ENCODE data around the gene EVC2. TPM values are rescaled to one million over a fixed set of nuclear protein-coding genes. Genes with fewer than 3 reads are reported as not detected.
A peak's percentile ranks its signal among the peaks of the same experiment; 100 is the strongest.

Gene EVC2
- total RNA-seq, 6 experiments from 2014 or later = 0.24 to 0.93 (median 0.53) TPM

DNA sequence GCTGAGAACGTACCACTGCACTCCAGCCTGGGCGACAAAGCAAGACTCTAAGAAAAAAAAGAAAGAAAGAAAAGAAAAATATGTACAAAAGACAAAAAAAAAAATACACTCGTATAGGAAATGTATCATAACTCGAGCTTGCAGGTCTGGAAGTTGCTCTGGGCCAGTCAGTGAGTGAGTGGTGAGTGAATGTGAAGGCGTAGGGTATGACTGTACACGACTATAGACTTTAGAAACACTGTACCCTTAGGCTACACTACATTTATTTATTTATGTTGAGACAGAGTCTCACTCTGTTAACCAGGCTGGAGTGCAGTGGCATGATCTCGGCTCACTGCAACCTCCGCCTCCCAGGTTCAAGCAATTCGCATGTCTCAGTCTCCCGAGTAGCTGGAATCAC, 29.4 kb downstream of the EVC2 start:
- TF ChIP-seq POLR2A (IDR thresholded peaks at IDR 0.05) = no peak
- TF ChIP-seq, protein P1, sequence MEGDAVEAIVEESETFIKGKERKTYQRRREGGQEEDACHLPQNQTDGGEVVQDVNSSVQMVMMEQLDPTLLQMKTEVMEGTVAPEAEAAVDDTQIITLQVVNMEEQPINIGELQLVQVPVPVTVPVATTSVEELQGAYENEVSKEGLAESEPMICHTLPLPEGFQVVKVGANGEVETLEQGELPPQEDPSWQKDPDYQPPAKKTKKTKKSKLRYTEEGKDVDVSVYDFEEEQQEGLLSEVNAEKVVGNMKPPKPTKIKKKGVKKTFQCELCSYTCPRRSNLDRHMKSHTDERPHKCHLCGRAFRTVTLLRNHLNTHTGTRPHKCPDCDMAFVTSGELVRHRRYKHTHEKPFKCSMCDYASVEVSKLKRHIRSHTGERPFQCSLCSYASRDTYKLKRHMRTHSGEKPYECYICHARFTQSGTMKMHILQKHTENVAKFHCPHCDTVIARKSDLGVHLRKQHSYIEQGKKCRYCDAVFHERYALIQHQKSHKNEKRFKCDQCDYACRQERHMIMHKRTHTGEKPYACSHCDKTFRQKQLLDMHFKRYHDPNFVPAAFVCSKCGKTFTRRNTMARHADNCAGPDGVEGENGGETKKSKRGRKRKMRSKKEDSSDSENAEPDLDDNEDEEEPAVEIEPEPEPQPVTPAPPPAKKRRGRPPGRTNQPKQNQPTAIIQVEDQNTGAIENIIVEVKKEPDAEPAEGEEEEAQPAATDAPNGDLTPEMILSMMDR (IDR thresholded peaks at IDR 0.05) = no peak
- Histone ChIP-seq H3K9me3 (no peaks in the 10 kb centered on the region), H3K36me3 (no peaks in the 10 kb centered on the region), H3K4me1 (no peaks in the 10 kb centered on the region), H3K4me3 (no peak overlapping the region), H3K27me3 (no peaks in the 10 kb centered on the region), H3K27ac (no peak overlapping the region)
- DNase-seq (no peak), ATAC-seq (no peak)
- 71% methylated on average over 6 of the region's 10 CpGs for WGBS (ENCODE audit: insufficient coverage, low coverage, low lambda C conversion rate, missing lambda C conversion rate)
- intact Hi-C loops (cut with DNase I) = no loop called here

DNA sequence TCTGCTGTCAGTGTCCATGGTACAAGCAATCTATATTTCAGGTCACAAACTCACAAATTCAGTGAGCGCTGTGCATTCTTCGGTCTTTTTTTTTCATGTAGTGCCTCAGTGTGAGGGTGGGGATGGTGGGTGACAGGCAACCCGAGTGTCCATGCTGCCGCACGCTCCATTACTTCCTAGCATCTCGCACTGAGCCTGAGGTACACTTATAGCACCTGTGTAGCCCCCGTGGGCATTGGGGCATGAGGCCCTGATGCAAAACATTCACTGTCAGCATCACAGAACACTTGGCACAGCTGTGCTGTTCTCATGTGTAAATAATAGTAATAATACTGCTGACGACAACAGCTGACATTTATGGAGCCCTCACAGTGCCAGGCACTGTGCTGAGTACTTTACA, 31.6 kb downstream of the EVC2 start:
- intact Hi-C loops (cut with DNase I) = no loop called here
- ATAC-seq = no peak
- DNase-seq = no peak
- no peaks in the 10 kb centered on the region for H3K4me1 ChIP-seq
- WGBS (ENCODE audit: insufficient coverage, low coverage, low lambda C conversion rate, missing lambda C conversion rate) = 81% methylated on average over 5 of the region's 8 CpGs
- TF ChIP-seq, protein P1 (IDR thresholded peaks at IDR 0.05) = no peak
- TF ChIP-seq POLR2A (IDR thresholded peaks at IDR 0.05) = no peak
- H3K36me3 ChIP-seq = no peaks in the 10 kb centered on the region
- no peaks in the 10 kb centered on the region for H3K27me3 ChIP-seq
- H3K9me3 ChIP-seq = no peaks in the 10 kb centered on the region
- no peak overlapping the region for H3K4me3 ChIP-seq
- H3K27ac ChIP-seq = no peak overlapping the region

DNA sequence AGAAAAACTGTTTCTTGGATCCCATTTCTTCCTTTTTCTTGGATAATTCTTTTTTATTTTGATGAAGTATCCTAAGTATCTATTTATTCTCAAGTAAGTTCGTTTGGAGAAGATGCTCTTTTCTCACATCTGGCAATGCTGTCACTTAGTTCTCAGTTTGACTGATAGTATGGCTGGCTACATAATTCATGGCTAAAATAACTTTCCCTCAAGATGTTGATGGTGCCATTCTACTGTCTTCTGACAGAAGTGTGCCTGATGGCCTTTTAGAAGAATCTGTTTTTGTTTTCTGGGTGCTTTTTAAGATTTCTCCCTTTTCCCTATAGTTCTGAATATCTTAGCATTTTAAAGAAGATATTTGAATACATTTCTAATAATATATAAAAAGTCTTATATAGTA, 41.6 kb downstream of the EVC2 start:
- ATAC-seq (no peak), DNase-seq (no peak)
- 36% methylated on average over 1 of the region's 1 CpG for WGBS (ENCODE audit: insufficient coverage, low coverage, low lambda C conversion rate, missing lambda C conversion rate)
- H3K27me3 ChIP-seq = no peaks in the 10 kb centered on the region
- peaks cover 0 to 2% (median 0%) of the 10 kb centered on the region in 4 donors for H3K36me3 ChIP-seq
- intact Hi-C loops (cut with DNase I) = no loop called here
- no peak overlapping the region for H3K4me3 ChIP-seq
- TF ChIP-seq, protein P1 (IDR thresholded peaks at IDR 0.05) = no peak
- no peak for TF ChIP-seq POLR2A (IDR thresholded peaks at IDR 0.05)
- H3K27ac ChIP-seq = no peak overlapping the region
- H3K4me1 ChIP-seq = no peaks in the 10 kb centered on the region
- no peaks in the 10 kb centered on the region for H3K9me3 ChIP-seq

DNA sequence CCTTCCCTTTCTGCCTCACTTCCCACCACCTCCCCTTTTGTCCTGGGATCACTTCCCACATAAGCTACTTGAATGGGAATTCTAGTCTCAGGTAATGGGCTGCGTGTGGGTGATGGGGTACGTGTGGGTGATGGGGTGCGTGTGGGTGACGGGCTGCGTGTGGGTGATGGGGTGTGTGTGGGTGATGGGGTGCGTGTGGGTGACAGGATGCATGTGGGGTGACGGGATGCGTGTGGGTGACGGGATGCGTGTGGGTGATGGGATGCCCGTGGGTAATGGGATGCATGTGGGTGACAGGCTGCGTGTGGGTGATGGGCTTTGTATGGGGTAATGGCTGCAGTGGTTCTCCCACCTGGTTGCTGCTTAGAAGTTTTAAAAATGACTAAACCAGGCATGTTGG, 43.6 kb downstream of the EVC2 start:
- no peaks in the 10 kb centered on the region for H3K9me3 ChIP-seq
- H3K36me3 ChIP-seq = peaks cover 0 to 3% (median 0%) of the 10 kb centered on the region in 4 donors
- H3K27ac ChIP-seq = no peak overlapping the region
- H3K27me3 ChIP-seq = no peaks in the 10 kb centered on the region
- TF ChIP-seq, protein P1 (IDR thresholded peaks at IDR 0.05) = no peak
- no peak for TF ChIP-seq POLR2A (IDR thresholded peaks at IDR 0.05)
- H3K4me3 ChIP-seq = no peak overlapping the region
- intact Hi-C loops (cut with DNase I) = no loop called here
- ATAC-seq = peak in 1 of 4 donors; percentile 14
- H3K4me1 ChIP-seq = no peaks in the 10 kb centered on the region
- DNase-seq = no peak
- WGBS (ENCODE audit: insufficient coverage, low coverage, low lambda C conversion rate, missing lambda C conversion rate) = 83% methylated on average over 12 of the region's 12 CpGs

DNA sequence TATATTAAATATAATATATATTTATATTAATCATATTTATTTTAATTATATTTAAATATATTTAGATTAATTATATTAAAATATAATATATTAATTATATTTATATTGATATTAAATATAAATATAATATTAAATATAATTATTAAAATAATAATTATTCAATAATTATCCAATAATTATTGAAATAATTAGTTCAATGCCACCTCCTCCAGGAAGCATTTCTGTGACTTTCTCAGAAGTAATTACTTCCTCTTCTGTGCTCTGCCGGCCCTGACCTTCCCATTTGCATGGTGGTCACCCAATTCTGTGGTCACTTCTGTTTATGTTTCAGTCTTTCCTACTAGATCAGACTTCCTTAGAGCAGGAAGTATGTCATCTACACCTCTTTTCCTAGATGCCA, 45.8 kb downstream of the EVC2 start:
- peaks cover 0 to 3% (median 0%) of the 10 kb centered on the region in 4 donors for H3K36me3 ChIP-seq
- no peaks in the 10 kb centered on the region for H3K27me3 ChIP-seq
- DNase-seq (no peak), ATAC-seq (no peak)
- no peak overlapping the region for H3K4me3 ChIP-seq
- H3K9me3 ChIP-seq = no peaks in the 10 kb centered on the region
- WGBS (ENCODE audit: insufficient coverage, low coverage, low lambda C conversion rate, missing lambda C conversion rate) = 86% methylated on average over 1 of the region's 1 CpG
- H3K4me1 ChIP-seq = no peaks in the 10 kb centered on the region
- intact Hi-C loops (cut with DNase I) = no loop called here
- TF ChIP-seq POLR2A (IDR thresholded peaks at IDR 0.05) = no peak
- TF ChIP-seq, protein P1 (IDR thresholded peaks at IDR 0.05) = no peak
- no peak overlapping the region for H3K27ac ChIP-seq
